IMR-90 (cell line): ENCODE results near the gene RAB11FIP4. TPM values are rescaled to one million over a fixed set of nuclear protein-coding genes. Genes with fewer than 3 reads are reported as not detected.

ENCODE experiments used
- ATAC-seq: fragments of 200-7000 bp; cut with Tn5 transposase; 2 replicates; pipeline ENCODE4 v1.9.1; 2020; ENCODE audit warnings: low read depth, mild to moderate bottlenecking, moderate library complexity
- BruUV-seq: library from RNA; stranded (reverse); fragments of 400-500 nt; replicated peaks from 2 replicates; lab custom pipeline; 2021; lab: Mats Ljungman, UMichigan
- CTCF ChIA-PET: fragments of 300-600 bp; formaldehyde crosslinking; extraction: SDS; loops from one replicate; lab custom pipeline; 2021; ENCODE audit warnings: antibody characterized with exemption; lab: Yijun Ruan, JAX
- POLR2A ChIA-PET: fragments of 300-600 bp; sonication (Branson Sonifier 250); formaldehyde crosslinking; loops from one replicate; lab custom pipeline; 2022; ENCODE audit warnings: antibody characterized with exemption; ENCODE audit not compliant: unreplicated experiment; lab: Charles Lee
- DNase-seq: peaks from one replicate; pipeline ENCODE4 v3.0.0; 2013
- H2AFZ ChIP-seq: replicated peaks from 2 replicates; pipeline ENCODE3; 2013; ENCODE audit warnings: low read length, mild to moderate bottlenecking; ENCODE audit not compliant: poor library complexity
- H2AK5ac ChIP-seq: 2 replicates; pipeline ENCODE4 v1.6.1; 2013; ENCODE audit warnings: low read depth, low read length, inconsistent platforms
- H2AK9ac ChIP-seq: replicated peaks from 2 replicates; pipeline ENCODE3; 2013; ENCODE audit warnings: mild to moderate bottlenecking, low read depth, low read length, moderate library complexity; ENCODE audit not compliant: poor library complexity
- H2BK120ac ChIP-seq: 2 replicates; pipeline ENCODE4 v1.6.1; 2013; ENCODE audit warnings: low read depth, low read length, inconsistent platforms
- H2BK15ac ChIP-seq: 3 replicates; pipeline ENCODE4 v1.6.1; 2013; ENCODE audit warnings: low read depth, low read length, inconsistent platforms
- H2BK20ac ChIP-seq: 2 replicates; pipeline ENCODE4 v1.6.1; 2013; ENCODE audit warnings: low read depth, mild to moderate bottlenecking, inconsistent platforms, low read length, moderate library complexity
- H2BK5ac ChIP-seq: 2 replicates; pipeline ENCODE4 v1.6.1; 2013; ENCODE audit warnings: mild to moderate bottlenecking, low read depth, low read length, inconsistent platforms; ENCODE audit not compliant: poor library complexity, severe bottlenecking
- H3K14ac ChIP-seq: replicated peaks from 2 replicates; pipeline ENCODE4 v1.6.1; 2013; ENCODE audit warnings: low read depth, low read length, inconsistent platforms
- H3K18ac ChIP-seq: 2 replicates; pipeline ENCODE4 v1.6.1; 2013; ENCODE audit warnings: low read depth, low read length, control low read depth
- H3K23ac ChIP-seq: 2 replicates; pipeline ENCODE4 v1.6.1; 2013; ENCODE audit warnings: low read depth, low read length, inconsistent platforms
- H3K27ac ChIP-seq: 2 replicates; pipeline ENCODE4 v1.5.1; 2013; ENCODE audit warnings: mild to moderate bottlenecking, control low read depth, low read length; ENCODE audit not compliant: insufficient read depth
- H3K27me3 ChIP-seq: 2 replicates; pipeline ENCODE4 v1.6.1; 2013; ENCODE audit warnings: low read length; ENCODE audit not compliant: control insufficient read depth, insufficient read depth
- H3K36me3 ChIP-seq: 2 replicates; pipeline ENCODE4 v1.6.1; 2013; ENCODE audit warnings: low read length, mixed read lengths; ENCODE audit not compliant: control insufficient read depth, insufficient read depth
- H3K4ac ChIP-seq: 2 replicates; pipeline ENCODE4 v1.6.1; 2013; ENCODE audit warnings: low read depth, low read length, inconsistent platforms
- H3K4me1 ChIP-seq: 2 replicates; pipeline ENCODE4 v1.6.1; 2013; ENCODE audit warnings: low read length, mixed read lengths; ENCODE audit not compliant: control insufficient read depth, insufficient read depth
- H3K4me2 ChIP-seq: 2 replicates; pipeline ENCODE4 v1.6.1; 2013; ENCODE audit warnings: low read depth, mild to moderate bottlenecking, control low read depth, low read length, moderate library complexity
- H3K4me3 ChIP-seq: 2 replicates; pipeline ENCODE4 v1.5.1; 2013; ENCODE audit warnings: low read depth, mild to moderate bottlenecking, control low read depth, low read length, moderate library complexity; ENCODE audit not compliant: insufficient read depth
- H3K56ac ChIP-seq: 2 replicates; pipeline ENCODE4 v1.6.1; 2013; ENCODE audit warnings: low read length, inconsistent platforms; ENCODE audit not compliant: insufficient read depth; ENCODE audit errors: extremely low read depth
- H3K79me1 ChIP-seq, 2 experiments: 2 replicates each; pipeline ENCODE4 v1.6.1; 2013; ENCODE audit warnings: low read length in 2 of 2, inconsistent platforms in 1 of 2, low read depth in 1 of 2
- H3K9ac ChIP-seq: 2 replicates; pipeline ENCODE4 v1.6.1; 2013; ENCODE audit warnings: low read depth, low read length, control low read depth
- H3K9me1 ChIP-seq: 2 replicates; pipeline ENCODE4 v1.6.1; 2013; ENCODE audit warnings: low read length, inconsistent platforms; ENCODE audit not compliant: insufficient read depth
- H3K9me3 ChIP-seq: 2 replicates; pipeline ENCODE4 v1.6.1; 2013; ENCODE audit warnings: low read length; ENCODE audit not compliant: control insufficient read depth, insufficient read depth
- H4K20me1 ChIP-seq: 2 replicates; pipeline ENCODE4 v1.6.1; 2013; ENCODE audit warnings: low read length, inconsistent platforms; ENCODE audit not compliant: insufficient read depth
- H4K5ac ChIP-seq: 2 replicates; pipeline ENCODE4 v1.6.1; 2013; ENCODE audit warnings: mild to moderate bottlenecking, low read depth, low read length, control low read depth
- H4K8ac ChIP-seq, 2 experiments: 2 replicates each; pipeline ENCODE4 v1.6.1; 2013; ENCODE audit warnings: low read depth in 2 of 2, low read length in 2 of 2, control low read depth in 1 of 2, inconsistent platforms in 1 of 2
- H4K91ac ChIP-seq: 2 replicates; pipeline ENCODE4 v1.6.1; 2013; ENCODE audit warnings: low read depth, low read length, inconsistent platforms; ENCODE audit not compliant: insufficient read depth
- BHLHE40 ChIP-seq: fragments of 150-350 bp; IDR thresholded peaks from 2 replicates; pipeline ENCODE4 v1.6.1; 2016; ENCODE audit warnings: mild to moderate bottlenecking, low read depth, low read length
- CEBPB ChIP-seq: IDR thresholded peaks from 2 replicates; pipeline ENCODE4 v1.6.1; 2012; ENCODE audit warnings: low read depth, low read length, improper control_type of control experiment
- CHD1 ChIP-seq: IDR thresholded peaks from 2 replicates; pipeline ENCODE4 v1.6.1; 2012; ENCODE audit warnings: low read depth, low read length, improper control_type of control experiment
- CTCF ChIP-seq: conservative IDR thresholded peaks from 2 replicates; pipeline ENCODE4 v1.5.1; 2012; ENCODE audit warnings: mild to moderate bottlenecking, low read depth, low read length, improper control_type of control experiment
- ELK1 ChIP-seq: fragments of 150-350 bp; IDR thresholded peaks from 2 replicates; pipeline ENCODE4 v1.6.1; 2016; ENCODE audit warnings: low read depth, mild to moderate bottlenecking, low read length, moderate library complexity, borderline replicate concordance
- FOS ChIP-seq: fragments of 150-350 bp; IDR thresholded peaks from 2 replicates; pipeline ENCODE4 v1.6.1; 2016; ENCODE audit warnings: low read depth, low read length
- MAFK ChIP-seq: IDR thresholded peaks from 2 replicates; pipeline ENCODE4 v1.6.1; 2012; ENCODE audit warnings: low read depth, low read length, improper control_type of control experiment
- MAZ ChIP-seq: IDR thresholded peaks from 2 replicates; pipeline ENCODE4 v1.6.1; 2012; ENCODE audit warnings: low read depth, mild to moderate bottlenecking, low read length, improper control_type of control experiment, moderate library complexity, borderline replicate concordance
- MXI1 ChIP-seq: IDR thresholded peaks from 2 replicates; pipeline ENCODE4 v1.6.1; 2012; ENCODE audit warnings: low read depth, mild to moderate bottlenecking, low read length, moderate library complexity, borderline replicate concordance
- NFE2L2 ChIP-seq: fragments of 150-350 bp; IDR thresholded peaks from 2 replicates; pipeline ENCODE4 v1.6.1; 2016; ENCODE audit warnings: low read depth, mild to moderate bottlenecking, low read length
- POLR2A ChIP-seq: IDR thresholded peaks from 2 replicates; pipeline ENCODE4 v1.6.1; 2012; ENCODE audit warnings: mild to moderate bottlenecking, low read depth, low read length
- RAD21 ChIP-seq: IDR thresholded peaks from 2 replicates; pipeline ENCODE4 v1.6.1; 2012; ENCODE audit warnings: low read length, improper control_type of control experiment
- RCOR1 ChIP-seq: IDR thresholded peaks from 2 replicates; pipeline ENCODE4 v1.6.1; 2012; ENCODE audit warnings: mild to moderate bottlenecking, low read length, improper control_type of control experiment; ENCODE audit not compliant: insufficient replicate concordance
- RFX5 ChIP-seq: IDR thresholded peaks from 2 replicates; pipeline ENCODE4 v1.8.0; 2012; ENCODE audit warnings: low read depth, mild to moderate bottlenecking, low read length, moderate library complexity
- SMC3 ChIP-seq: fragments of 150-350 bp; IDR thresholded peaks from 2 replicates; pipeline ENCODE4 v1.6.1; 2016; ENCODE audit warnings: low read depth, mild to moderate bottlenecking, antibody characterized with exemption, low read length, moderate library complexity
- USF2 ChIP-seq: fragments of 150-350 bp; IDR thresholded peaks from 2 replicates; pipeline ENCODE4 v1.6.1; 2017; ENCODE audit warnings: mild to moderate bottlenecking, antibody characterized with exemption, low read length, low read depth
- WGBS, 2 experiments: methylation state at CpG; one replicate each; pipeline versions ENCODE4 v1.1.5 to v1.1.7; 2013; ENCODE audit warnings: missing lambda C conversion rate in 2 of 2; ENCODE audit not compliant: insufficient read length in 1 of 2; ENCODE audit errors: extremely low coverage in 2 of 2; 5-methylcytosine and 5-hydroxymethylcytosine counted together
- dilution Hi-C: fragments of 300-500 bp; cut with HindIII; formaldehyde crosslinking; loops from one replicate; pipeline ENCODE4 v1.14.3; 2018; ENCODE audit warnings: low sequenced_read_pairs; ENCODE audit not compliant: unreplicated experiment
- in situ Hi-C: fragments of 300-500 bp; cut with MboI; formaldehyde crosslinking; loops from 3 replicates; pipeline ENCODE4 v1.14.3; 2019; ENCODE audit warnings: low sequenced_read_pairs, inconsistent platforms, mixed read lengths
- intact Hi-C: fragments of 100-400 bp; cut with micrococcal nuclease; formaldehyde crosslinking; loops from 2 replicates; pipeline ENCODE4 v1.10.0; 2022
- polyA plus RNA-seq, 3 experiments: library from polyadenylated mRNA; depleted of rRNA; stranded (reverse); fragments of >200 nt; gene quantifications; 2 replicates each; pipeline ENCODE4 v1.2.3, GENCODE V29; 2012; ENCODE audit warnings: low replicate concordance in 1 of 3
- total RNA-seq: library from RNA; depleted of rRNA; stranded (reverse); fragments of >200 nt; gene quantifications from 2 replicates; pipeline ENCODE4 v1.2.3, GENCODE V29; 2012

Gene RAB11FIP4
- total and polyA plus RNA-seq, 2 of the 4 experiments (the other 2 are of a cell fraction), result 0.68 to 1.1 TPM

GRCh38 chr17:31572341-31572740, 180.9 kb downstream of the RAB11FIP4 start:
- TF ChIP-seq MAFK (no peak), BHLHE40 (no peak), CHD1 (no peak), FOS (no peak), MAZ (no peak), RAD21 (no peak), CEBPB (no peak), RFX5 (no peak), NFE2L2 (no peak), RCOR1 (no peak), POLR2A (no peak), MXI1 (no peak), ELK1 (no peak), SMC3 (no peak), USF2 (no peak), CTCF (no peak)
- H4K5ac ChIP-seq, result peak overlapping the region; percentile 80
- peak overlapping the region; percentile 66 for H2AFZ ChIP-seq
- POLR2A ChIA-PET, result no interaction called here
- H2BK20ac ChIP-seq, result peak overlapping the region; percentile 58
- no peak overlapping the region for H3K4me2 ChIP-seq
- no peaks in the 10 kb centered on the region for H3K27me3 ChIP-seq
- peak overlapping the region; percentile 76 for H3K18ac ChIP-seq
- no peak overlapping the region; the same call in 1 of the 2 replicates for H3K56ac ChIP-seq
- H2BK120ac ChIP-seq, result peak overlapping the region; percentile 92
- H3K4me1 ChIP-seq, result peaks cover 29% of the 10 kb centered on the region
- H2AK9ac ChIP-seq, result peak overlapping the region; percentile 84
- H3K23ac ChIP-seq, result peak overlapping the region; percentile 94
- peak overlapping the region; percentile 87 for H2BK5ac ChIP-seq
- H2BK15ac ChIP-seq, result peak overlapping the region; percentile 74; the same call in 2 of the 3 replicates
- H3K4me3 ChIP-seq, result no peak overlapping the region
- peaks cover 2% of the 10 kb centered on the region; the same call in 1 of the 2 replicates for H3K36me3 ChIP-seq
- 94% methylated on average over 3 of the region's 7 CpGs; no CpG with 5 or more reads in 1 of the 2 experiments for WGBS, 2 experiments
- H4K20me1 ChIP-seq, result peaks cover 27% of the 10 kb centered on the region
- peak overlapping the region; percentile 3 to 88; a peak in 3 of 4 replicates for H4K8ac ChIP-seq
- no peak for ATAC-seq
- H4K91ac ChIP-seq, result peak overlapping the region; percentile 95
- intact Hi-C loops, result no loop called here
- H3K9me3 ChIP-seq, result no peaks in the 10 kb centered on the region
- peak overlapping the region; percentile 77 for H3K27ac ChIP-seq
- dilution Hi-C loops, result no loop called here
- peak overlapping the region; percentile 0; the same call in 1 of the 2 replicates for H3K9ac ChIP-seq
- in situ Hi-C loops, result no loop called here
- peak overlapping the region; percentile 97 for H2AK5ac ChIP-seq
- no TSS peak for BruUV-seq
- H3K79me1 ChIP-seq, result peaks cover 16 to 79% of the 10 kb centered on the region in 2 experiments
- H3K9me1 ChIP-seq, result peaks cover 35% of the 10 kb centered on the region
- DNase-seq, result no peak
- H3K14ac ChIP-seq, result peak overlapping the region; percentile 96
- H3K4ac ChIP-seq, result peak overlapping the region; percentile 80
- CTCF ChIA-PET, result interaction anchor here (0.6 kb wide), 1 partner anchor 601 kb away, joined by 3 read pairs; no protein-coding TSS in a partner anchor
